Neural progenitor cell (in vitro differentiated cells): ENCODE measurements around the gene KCNQ1. TPM values are rescaled to one million over a fixed set of nuclear protein-coding genes. Genes with fewer than 3 reads are reported as not detected.

Source experiments
- DNase-seq: peaks from one replicate; pipeline ENCODE4 v3.0.0-alpha.2; 2016; ENCODE audit warnings: low spot score
- H2AFZ ChIP-seq: fragments of 200-600 bp; sonication (generic); replicated peaks from 2 replicates; pipeline ENCODE4 v1.6.1; 2016; ENCODE audit warnings: antibody characterized with exemption
- H3F3A ChIP-seq: fragments of 200-600 bp; sonication (generic); 2 replicates; pipeline ENCODE4 v1.6.1; 2016; ENCODE audit warnings: antibody characterized with exemption, low read depth
- H3K27ac ChIP-seq: fragments of 200-600 bp; sonication (generic); 2 replicates; pipeline ENCODE4 v1.5.1; 2016; ENCODE audit warnings: mild to moderate bottlenecking
- H3K27me3 ChIP-seq: fragments of 200-600 bp; sonication (generic); 2 replicates; pipeline ENCODE4 v1.6.1; 2016; ENCODE audit warnings: mild to moderate bottlenecking, moderate library complexity
- H3K36me3 ChIP-seq: fragments of 200-600 bp; sonication (generic); 2 replicates; pipeline ENCODE4 v1.5.1; 2016
- H3K4me1 ChIP-seq: fragments of 200-600 bp; sonication (generic); 2 replicates; pipeline ENCODE4 v1.6.1; 2016; ENCODE audit warnings: mixed run types
- H3K4me2 ChIP-seq: fragments of 200-600 bp; sonication (generic); 2 replicates; pipeline ENCODE4 v1.6.1; 2016
- H3K4me3 ChIP-seq: fragments of 200-600 bp; sonication (generic); 2 replicates; pipeline ENCODE4 v1.5.1; 2016
- H3K79me2 ChIP-seq: fragments of 200-600 bp; sonication (generic); 2 replicates; pipeline ENCODE4 v1.6.1; 2016; ENCODE audit warnings: low read depth
- H3K9ac ChIP-seq: fragments of 200-600 bp; sonication (generic); 2 replicates; pipeline ENCODE4 v1.6.1; 2016
- H3K9me3 ChIP-seq: fragments of 200-600 bp; sonication (generic); 2 replicates; pipeline ENCODE4 v1.5.1; 2016; ENCODE audit warnings: low read depth
- H4K20me1 ChIP-seq: fragments of 200-600 bp; sonication (generic); 2 replicates; pipeline ENCODE4 v1.6.1; 2016; ENCODE audit warnings: low read depth
- H3K27ac Mint-ChIP-seq: 3 replicates; pipeline ENCODE4 v1.8.0; 2021; ENCODE audit warnings: mixed read lengths
- H3K27me3 Mint-ChIP-seq: 2 replicates; pipeline ENCODE4 v1.8.0; 2022; ENCODE audit warnings: low read depth, mild to moderate bottlenecking, inconsistent platforms, moderate library complexity, mixed read lengths; ENCODE audit not compliant: insufficient read depth
- H3K36me3 Mint-ChIP-seq: 3 replicates; pipeline ENCODE4 v1.8.0; 2021; ENCODE audit warnings: mixed read lengths
- H3K4me1 Mint-ChIP-seq: 3 replicates; pipeline ENCODE4 v1.8.0; 2021; ENCODE audit warnings: mixed read lengths
- H3K4me3 Mint-ChIP-seq: 3 replicates; pipeline ENCODE4 v1.8.0; 2021; ENCODE audit warnings: mild to moderate bottlenecking, moderate library complexity, mixed read lengths
- H3K9me3 Mint-ChIP-seq: 3 replicates; pipeline ENCODE4 v1.8.0; 2020; ENCODE audit warnings: mixed read lengths
- EZH2 ChIP-seq: fragments of 200-600 bp; sonication (generic); IDR thresholded peaks from 2 replicates; pipeline ENCODE4 v1.6.1; 2017; ENCODE audit warnings: antibody characterized with exemption, mild to moderate bottlenecking, moderate library complexity
- EZH2phosphoT487 ChIP-seq: fragments of 200-600 bp; sonication (generic); IDR thresholded peaks from 2 replicates; pipeline ENCODE4 v1.6.1; 2017; ENCODE audit warnings: antibody characterized with exemption
- total RNA-seq: library from RNA; depleted of rRNA; stranded (reverse); fragments of >200 nt; gene quantifications from 2 replicates; pipeline ENCODE4 v1.2.3, GENCODE V29; 2015; ENCODE audit warnings: low replicate concordance
- TF ChIP-seq, protein P1 (sequence below): fragments of 200-600 bp; sonication (generic); IDR thresholded peaks from 2 replicates; pipeline ENCODE4 v1.5.1; 2017; ENCODE audit warnings: antibody characterized with exemption, mild to moderate bottlenecking

KCNQ1 gene
- total RNA-seq, 1 donor from 2014 or later = 0.11 TPM

DNA sequence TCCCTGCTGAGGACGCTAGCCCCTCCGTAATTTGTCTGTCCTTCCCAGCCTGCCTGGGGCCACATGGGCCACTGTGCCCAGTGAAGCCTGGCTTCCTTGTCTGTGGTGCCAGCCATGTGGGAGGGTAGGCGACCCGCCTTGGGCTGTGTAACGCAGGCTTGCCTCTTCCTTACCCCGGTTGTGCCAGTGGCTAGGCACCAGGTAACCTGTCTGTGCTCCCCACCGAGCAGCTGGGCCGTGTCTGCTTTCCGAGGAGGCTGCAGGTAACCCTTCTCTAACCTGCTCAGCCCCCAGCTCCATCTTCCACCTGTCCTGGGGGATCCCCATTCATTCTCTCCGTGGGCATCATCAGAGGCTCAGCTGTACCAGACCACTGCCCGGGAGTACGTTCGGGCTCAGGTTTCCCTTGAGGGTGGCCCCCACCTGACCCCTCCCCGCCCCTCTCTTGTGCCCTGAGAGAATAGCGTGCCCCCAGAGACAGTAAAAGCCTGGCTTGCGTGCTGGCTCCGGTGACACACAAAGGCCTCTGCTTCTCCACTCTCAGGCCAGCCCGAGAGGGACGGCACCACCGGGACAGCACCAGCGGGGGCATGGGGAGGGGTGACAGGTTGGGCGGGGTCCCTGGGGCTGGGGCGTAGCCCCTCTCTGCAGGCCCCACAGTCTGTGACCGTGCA is 361.7 kb downstream of the KCNQ1 start:
- no peak overlapping the region for H3K4me3 ChIP-seq
- H3K4me3 Mint-ChIP-seq = no peak overlapping the region
- H3K27me3 Mint-ChIP-seq = peaks cover 22% of the 10 kb centered on the region
- H3K4me2 ChIP-seq = peak overlapping the region; percentile 16
- H3K36me3 Mint-ChIP-seq = no peaks in the 10 kb centered on the region
- no peak overlapping the region for H2AFZ ChIP-seq
- peaks cover 12% of the 10 kb centered on the region for H3K9me3 Mint-ChIP-seq
- DNase-seq = peak; percentile 35
- no peak overlapping the region for H3K27ac Mint-ChIP-seq
- no peak overlapping the region for H3K27ac ChIP-seq
- peaks cover 28% of the 10 kb centered on the region for H3K4me1 Mint-ChIP-seq
- no peaks in the 10 kb centered on the region for H3K9me3 ChIP-seq
- H4K20me1 ChIP-seq = no peaks in the 10 kb centered on the region
- no peaks in the 10 kb centered on the region for H3K36me3 ChIP-seq
- no peak overlapping the region for H3K9ac ChIP-seq
- peaks cover 24% of the 10 kb centered on the region for H3K4me1 ChIP-seq
- H3K27me3 ChIP-seq = peaks cover 37% of the 10 kb centered on the region
- H3K79me2 ChIP-seq = no peaks in the 10 kb centered on the region
- TF ChIP-seq EZH2phosphoT487 = no peak
- no peak for TF ChIP-seq EZH2
- TF ChIP-seq, protein P1, sequence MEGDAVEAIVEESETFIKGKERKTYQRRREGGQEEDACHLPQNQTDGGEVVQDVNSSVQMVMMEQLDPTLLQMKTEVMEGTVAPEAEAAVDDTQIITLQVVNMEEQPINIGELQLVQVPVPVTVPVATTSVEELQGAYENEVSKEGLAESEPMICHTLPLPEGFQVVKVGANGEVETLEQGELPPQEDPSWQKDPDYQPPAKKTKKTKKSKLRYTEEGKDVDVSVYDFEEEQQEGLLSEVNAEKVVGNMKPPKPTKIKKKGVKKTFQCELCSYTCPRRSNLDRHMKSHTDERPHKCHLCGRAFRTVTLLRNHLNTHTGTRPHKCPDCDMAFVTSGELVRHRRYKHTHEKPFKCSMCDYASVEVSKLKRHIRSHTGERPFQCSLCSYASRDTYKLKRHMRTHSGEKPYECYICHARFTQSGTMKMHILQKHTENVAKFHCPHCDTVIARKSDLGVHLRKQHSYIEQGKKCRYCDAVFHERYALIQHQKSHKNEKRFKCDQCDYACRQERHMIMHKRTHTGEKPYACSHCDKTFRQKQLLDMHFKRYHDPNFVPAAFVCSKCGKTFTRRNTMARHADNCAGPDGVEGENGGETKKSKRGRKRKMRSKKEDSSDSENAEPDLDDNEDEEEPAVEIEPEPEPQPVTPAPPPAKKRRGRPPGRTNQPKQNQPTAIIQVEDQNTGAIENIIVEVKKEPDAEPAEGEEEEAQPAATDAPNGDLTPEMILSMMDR = no peak
- no peaks in the 10 kb centered on the region for H3F3A ChIP-seq

DNA sequence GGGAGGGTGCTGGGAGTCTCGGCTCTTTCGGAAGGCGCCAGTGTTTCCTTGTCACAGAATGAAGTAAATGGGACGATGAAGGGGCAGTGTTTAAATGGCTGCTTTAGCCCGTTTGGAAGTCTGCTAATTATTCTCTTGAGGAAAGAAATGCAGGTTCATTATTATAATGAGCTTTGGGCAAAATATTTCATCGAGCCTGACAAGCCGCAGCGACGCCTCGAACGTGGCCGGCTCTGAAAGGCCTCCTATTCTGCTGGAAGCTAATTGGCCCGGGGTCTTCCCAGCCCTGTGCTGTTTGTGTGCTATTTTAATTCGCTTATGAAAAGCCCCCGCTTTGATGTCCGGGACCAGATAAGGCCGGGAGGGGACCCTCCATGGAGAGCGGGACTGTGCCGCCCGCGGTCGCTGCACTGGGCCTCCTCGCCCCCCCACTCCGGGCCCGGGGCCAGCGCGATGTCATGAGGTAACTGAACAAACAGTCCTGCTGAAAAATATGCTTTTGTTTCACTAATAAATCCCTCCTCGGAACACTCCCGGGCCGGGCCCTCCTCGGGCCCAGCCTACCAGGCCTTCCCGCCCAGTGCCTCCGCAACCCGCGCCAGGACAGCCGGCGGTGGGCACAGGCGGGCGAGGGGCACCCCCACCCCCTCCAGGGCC is 362.3 kb downstream of the KCNQ1 start:
- Histone ChIP-seq H3K4me2 (peak overlapping the region; percentile 16), H3K9me3 (no peaks in the 10 kb centered on the region), H3K79me2 (no peaks in the 10 kb centered on the region), H3K36me3 (no peaks in the 10 kb centered on the region), H3F3A (no peaks in the 10 kb centered on the region), H4K20me1 (no peaks in the 10 kb centered on the region), H3K4me3 (no peak overlapping the region), H2AFZ (no peak overlapping the region), H3K9ac (no peak overlapping the region), H3K4me1 (peaks cover 24% of the 10 kb centered on the region), H3K27me3 (peaks cover 37% of the 10 kb centered on the region), H3K27ac (no peak overlapping the region)
- peaks cover 28% of the 10 kb centered on the region for H3K4me1 Mint-ChIP-seq
- H3K9me3 Mint-ChIP-seq = peaks cover 12% of the 10 kb centered on the region
- H3K36me3 Mint-ChIP-seq = no peaks in the 10 kb centered on the region
- H3K27me3 Mint-ChIP-seq = peaks cover 21% of the 10 kb centered on the region
- no peak overlapping the region for H3K4me3 Mint-ChIP-seq
- H3K27ac Mint-ChIP-seq = no peak overlapping the region
- no peak for DNase-seq
- no peak for TF ChIP-seq EZH2phosphoT487
- no peak for TF ChIP-seq EZH2
- TF ChIP-seq, protein P1 = no peak

DNA sequence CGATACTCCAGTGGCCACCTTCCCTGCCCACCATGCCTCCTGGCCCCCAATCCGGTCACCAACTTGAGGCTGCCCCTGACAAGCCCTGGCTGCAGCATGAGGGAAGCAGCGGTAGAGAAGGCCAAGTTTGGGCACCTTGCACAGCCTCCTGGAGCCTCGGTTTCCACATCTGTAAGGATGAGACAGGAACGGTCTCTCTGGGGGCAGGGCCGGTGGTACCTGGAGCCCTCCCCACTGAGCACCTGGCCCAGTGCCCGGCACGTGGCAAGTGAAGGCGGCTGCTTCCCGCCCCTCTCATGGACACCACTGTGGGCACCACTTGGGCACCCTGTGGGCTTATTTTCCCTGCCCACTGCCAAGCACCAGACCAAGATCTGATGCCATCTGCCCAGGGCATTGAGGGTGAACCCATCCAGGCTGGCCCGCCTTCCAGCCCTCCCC is 363.0 kb downstream of the KCNQ1 start:
- Mint-ChIP-seq H3K36me3 (no peaks in the 10 kb centered on the region), H3K27ac (no peak overlapping the region), H3K4me3 (no peak overlapping the region), H3K4me1 (peaks cover 30% of the 10 kb centered on the region), H3K27me3 (peaks cover 24% of the 10 kb centered on the region), H3K9me3 (peaks cover 12% of the 10 kb centered on the region)
- H3K4me2 ChIP-seq = no peak overlapping the region
- H3K9ac ChIP-seq = no peak overlapping the region
- no peaks in the 10 kb centered on the region for H3K36me3 ChIP-seq
- H3K27ac ChIP-seq = no peak overlapping the region
- no peaks in the 10 kb centered on the region for H3K79me2 ChIP-seq
- H4K20me1 ChIP-seq = no peaks in the 10 kb centered on the region
- H3K27me3 ChIP-seq = peaks cover 37% of the 10 kb centered on the region
- no peaks in the 10 kb centered on the region for H3K9me3 ChIP-seq
- H2AFZ ChIP-seq = no peak overlapping the region
- no peak for TF ChIP-seq EZH2
- TF ChIP-seq EZH2phosphoT487 = no peak
- TF ChIP-seq, protein P1 = no peak
- H3K4me1 ChIP-seq = peaks cover 24% of the 10 kb centered on the region
- H3F3A ChIP-seq = no peaks in the 10 kb centered on the region
- DNase-seq = no peak
- H3K4me3 ChIP-seq = no peak overlapping the region
